SU-DHL-6 (cell line): ENCODE measurements around the gene RNF166.

ENCODE experiments used
- H2AFZ ChIP-seq: fragments of 200-600 bp; sonication (generic); 2 replicates; pipeline ENCODE4 v1.6.1; 2014; ENCODE audit warnings: low read depth, mild to moderate bottlenecking, moderate library complexity, mixed read lengths, antibody characterized with exemption, low read length; ENCODE audit not compliant: severe bottlenecking
- H3F3A ChIP-seq: fragments of 200-600 bp; shearing (Covaris generic); 2 replicates; pipeline ENCODE4 v1.6.0; 2016; ENCODE audit warnings: antibody characterized with exemption, mild to moderate bottlenecking; ENCODE audit not compliant: insufficient read depth
- H3K27ac ChIP-seq: fragments of 200-600 bp; sonication (generic); 2 replicates; pipeline ENCODE4 v1.5.1; 2016; ENCODE audit warnings: low read depth, mild to moderate bottlenecking, low read length, moderate library complexity, mixed read lengths
- H3K27me3 ChIP-seq: fragments of 200-600 bp; sonication (generic), shearing (Covaris generic); 2 replicates; pipeline ENCODE4 v1.6.0; 2014; ENCODE audit warnings: mild to moderate bottlenecking, low read length
- H3K36me3 ChIP-seq: fragments of 200-600 bp; sonication (generic); 2 replicates; pipeline ENCODE4 v1.6.1; 2014; ENCODE audit warnings: mild to moderate bottlenecking, low read length, mixed read lengths
- H3K4me2 ChIP-seq: fragments of 300-600, 200-600 bp; shearing (Covaris generic), sonication (generic); 2 replicates; pipeline ENCODE4 v1.6.0; 2014; ENCODE audit warnings: low read length, low read depth, mild to moderate bottlenecking; ENCODE audit not compliant: poor library complexity, severe bottlenecking
- H3K4me3 ChIP-seq: fragments of 200-600 bp; sonication (generic); 2 replicates; pipeline ENCODE4 v1.5.1; 2014; ENCODE audit warnings: antibody characterized with exemption, low read length, mild to moderate bottlenecking, mixed read lengths; ENCODE audit not compliant: insufficient read depth, poor library complexity, severe bottlenecking
- H3K79me2 ChIP-seq: fragments of 200-600 bp; sonication (generic); 2 replicates; pipeline ENCODE4 v1.6.1; 2014; ENCODE audit warnings: mild to moderate bottlenecking, low read length, moderate library complexity; ENCODE audit not compliant: insufficient read depth
- H3K9ac ChIP-seq: fragments of 200-600 bp; sonication (generic); 2 replicates; pipeline ENCODE4 v1.7.0; 2014; ENCODE audit warnings: mild to moderate bottlenecking, low read length
- H3K9me2 ChIP-seq: fragments of 200-600 bp; sonication (generic); replicated peaks from 2 replicates; pipeline ENCODE4 v1.6.1; 2014; ENCODE audit warnings: low read length; ENCODE audit not compliant: insufficient read depth
- H3K9me3 ChIP-seq: fragments of 200-600 bp; sonication (generic); 2 replicates; pipeline ENCODE4 v1.6.1; 2014; ENCODE audit warnings: low read length, mixed read lengths; ENCODE audit not compliant: insufficient read depth
- H4K20me1 ChIP-seq: fragments of 200-600 bp; sonication (generic); 2 replicates; pipeline ENCODE4 v1.6.1; 2014; ENCODE audit warnings: low read depth, mild to moderate bottlenecking, antibody characterized with exemption, low read length, moderate library complexity, mixed read lengths
- EZH2phosphoT487 ChIP-seq: fragments of 200-600 bp; sonication (generic), shearing (Covaris generic); conservative IDR thresholded peaks from 2 replicates; pipeline ENCODE4 v1.6.1; 2018; ENCODE audit warnings: mild to moderate bottlenecking, antibody characterized with exemption, low read length, moderate library complexity, mixed read lengths
- TF ChIP-seq, protein P1 (sequence below): fragments of 200-600 bp; sonication (generic); IDR thresholded peaks from one replicate; pipeline ENCODE4 v1.5.1; 2017; ENCODE audit warnings: antibody characterized with exemption, mild to moderate bottlenecking, low read length, moderate library complexity; ENCODE audit not compliant: insufficient read depth, poor library complexity, severe bottlenecking

RNF166 gene

DNA sequence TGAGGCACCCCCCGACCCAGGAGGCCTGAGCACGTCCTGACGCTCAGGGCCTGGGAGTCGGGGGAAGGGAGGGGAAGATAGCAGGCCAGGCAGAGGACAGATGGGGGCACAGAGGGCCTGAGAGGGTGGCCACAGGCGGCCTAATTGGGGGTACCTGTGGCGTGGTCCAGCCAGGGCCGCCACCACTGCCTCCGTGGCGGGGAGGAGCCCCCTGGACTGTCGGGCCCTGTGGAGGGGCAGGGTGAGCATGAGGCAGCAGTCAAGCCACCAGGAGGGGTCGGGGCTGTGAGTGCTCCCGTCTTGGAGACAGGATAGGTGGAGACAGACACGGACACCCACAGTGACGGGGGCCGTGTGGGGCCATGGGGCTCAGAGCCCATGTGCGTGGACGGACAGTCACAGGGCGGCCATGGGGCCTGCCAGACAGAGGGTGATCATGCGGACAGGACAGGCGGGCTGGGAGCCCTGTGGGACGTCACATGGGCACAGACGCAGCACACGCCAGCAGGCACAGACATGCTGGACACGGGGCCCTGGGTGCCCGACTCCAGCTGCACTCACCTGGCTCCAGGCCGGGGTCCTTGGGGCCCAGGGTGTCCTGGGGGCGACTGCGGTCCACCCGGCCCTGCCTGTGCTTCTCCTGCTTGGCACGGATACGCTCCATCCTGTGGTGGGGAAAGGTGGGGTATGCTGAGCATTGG is 18.8 kb upstream of the RNF166 start:
- H3K4me3 ChIP-seq = no peak overlapping the region
- H3K27me3 ChIP-seq = no peaks in the 10 kb centered on the region
- no peaks in the 10 kb centered on the region for H3K79me2 ChIP-seq
- no peak overlapping the region for H3K4me2 ChIP-seq
- H3K9me2 ChIP-seq = no peaks in the 10 kb centered on the region
- H3K9me3 ChIP-seq = no peaks in the 10 kb centered on the region
- H3K36me3 ChIP-seq = no peaks in the 10 kb centered on the region
- H4K20me1 ChIP-seq = no peaks in the 10 kb centered on the region
- no peak for TF ChIP-seq EZH2phosphoT487
- TF ChIP-seq, protein P1, sequence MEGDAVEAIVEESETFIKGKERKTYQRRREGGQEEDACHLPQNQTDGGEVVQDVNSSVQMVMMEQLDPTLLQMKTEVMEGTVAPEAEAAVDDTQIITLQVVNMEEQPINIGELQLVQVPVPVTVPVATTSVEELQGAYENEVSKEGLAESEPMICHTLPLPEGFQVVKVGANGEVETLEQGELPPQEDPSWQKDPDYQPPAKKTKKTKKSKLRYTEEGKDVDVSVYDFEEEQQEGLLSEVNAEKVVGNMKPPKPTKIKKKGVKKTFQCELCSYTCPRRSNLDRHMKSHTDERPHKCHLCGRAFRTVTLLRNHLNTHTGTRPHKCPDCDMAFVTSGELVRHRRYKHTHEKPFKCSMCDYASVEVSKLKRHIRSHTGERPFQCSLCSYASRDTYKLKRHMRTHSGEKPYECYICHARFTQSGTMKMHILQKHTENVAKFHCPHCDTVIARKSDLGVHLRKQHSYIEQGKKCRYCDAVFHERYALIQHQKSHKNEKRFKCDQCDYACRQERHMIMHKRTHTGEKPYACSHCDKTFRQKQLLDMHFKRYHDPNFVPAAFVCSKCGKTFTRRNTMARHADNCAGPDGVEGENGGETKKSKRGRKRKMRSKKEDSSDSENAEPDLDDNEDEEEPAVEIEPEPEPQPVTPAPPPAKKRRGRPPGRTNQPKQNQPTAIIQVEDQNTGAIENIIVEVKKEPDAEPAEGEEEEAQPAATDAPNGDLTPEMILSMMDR = no peak
- no peak overlapping the region for H2AFZ ChIP-seq
- H3K9ac ChIP-seq = no peak overlapping the region
- no peaks in the 10 kb centered on the region for H3F3A ChIP-seq
- no peak overlapping the region for H3K27ac ChIP-seq

DNA sequence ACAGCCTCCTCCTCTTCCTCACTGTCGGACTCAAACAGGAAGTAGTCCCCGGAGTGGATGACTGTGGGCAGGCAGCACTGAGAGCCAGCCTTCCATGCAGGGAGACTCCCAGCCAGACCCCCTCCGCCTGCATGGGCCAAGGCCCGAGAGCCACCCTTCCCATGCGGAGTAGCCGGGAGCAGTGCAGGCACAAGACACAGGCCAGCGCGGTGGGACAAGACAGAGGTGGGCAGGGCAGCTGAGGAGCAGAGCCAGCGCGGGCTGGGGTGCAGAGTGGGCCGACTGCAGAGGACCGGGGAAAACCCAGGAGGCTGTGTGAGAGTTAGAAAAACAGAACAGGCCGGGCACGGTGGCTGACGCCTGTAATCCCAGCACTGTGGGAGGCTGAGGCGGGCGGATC is 17.7 kb upstream of the RNF166 start:
- no peak overlapping the region for H3K27ac ChIP-seq
- H3K9me2 ChIP-seq = no peaks in the 10 kb centered on the region
- H3F3A ChIP-seq = no peaks in the 10 kb centered on the region
- no peak overlapping the region for H3K9ac ChIP-seq
- no peak overlapping the region for H3K4me3 ChIP-seq
- no peak overlapping the region for H3K4me2 ChIP-seq
- H4K20me1 ChIP-seq = no peaks in the 10 kb centered on the region
- no peaks in the 10 kb centered on the region for H3K36me3 ChIP-seq
- no peak for TF ChIP-seq EZH2phosphoT487
- TF ChIP-seq, protein P1 = no peak
- H3K79me2 ChIP-seq = no peaks in the 10 kb centered on the region
- H3K27me3 ChIP-seq = no peaks in the 10 kb centered on the region
- no peaks in the 10 kb centered on the region for H3K9me3 ChIP-seq
- no peak overlapping the region for H2AFZ ChIP-seq

- H3K79me2 ChIP-seq = no peaks in the 10 kb centered on the region
- H3K4me3 ChIP-seq = no peak overlapping the region
- no peak overlapping the region for H3K9ac ChIP-seq
- no peak overlapping the region for H3K4me2 ChIP-seq
- H3K9me3 ChIP-seq = no peaks in the 10 kb centered on the region
- no peaks in the 10 kb centered on the region for H3K27me3 ChIP-seq
- H3K9me2 ChIP-seq = no peaks in the 10 kb centered on the region
- no peak overlapping the region for H2AFZ ChIP-seq
- no peaks in the 10 kb centered on the region for H4K20me1 ChIP-seq
- no peak for TF ChIP-seq EZH2phosphoT487
- TF ChIP-seq, protein P1 = no peak
- H3K36me3 ChIP-seq = no peaks in the 10 kb centered on the region
- H3F3A ChIP-seq = no peaks in the 10 kb centered on the region
- H3K27ac ChIP-seq = no peak overlapping the region
Observed at GRCh38 chr16:88723507-88723887, 17.3 kb upstream of the RNF166 start.
